Fibroblast of villous mesenchyme (primary cell): Measurements from ENCODE around the gene EFCC1. TPM values are rescaled to one million over a fixed set of nuclear protein-coding genes. Genes with fewer than 3 reads are reported as not detected.

Experiments used
- DNase-seq: peaks from one replicate; pipeline ENCODE4 v3.0.0-alpha.2; 2010; ENCODE audit warnings: low read depth
- H3K4me3 ChIP-seq: 2 replicates; pipeline ENCODE4 v1.5.1; 2011; ENCODE audit warnings: low read depth, mild to moderate bottlenecking, low read length
- total RNA-seq: library from RNA; depleted of rRNA; stranded (reverse); fragments of >200 nt; gene quantifications from 2 replicates; pipeline ENCODE4 v1.2.3, GENCODE V29; 2012
- TF ChIP-seq, protein P1 (sequence below): IDR thresholded peaks from 2 replicates; pipeline ENCODE4 v1.5.1; 2012; ENCODE audit warnings: low read depth, mild to moderate bottlenecking, low read length; ENCODE audit not compliant: insufficient read depth

Gene EFCC1
- total RNA-seq, 1 donor: not detected

DNA sequence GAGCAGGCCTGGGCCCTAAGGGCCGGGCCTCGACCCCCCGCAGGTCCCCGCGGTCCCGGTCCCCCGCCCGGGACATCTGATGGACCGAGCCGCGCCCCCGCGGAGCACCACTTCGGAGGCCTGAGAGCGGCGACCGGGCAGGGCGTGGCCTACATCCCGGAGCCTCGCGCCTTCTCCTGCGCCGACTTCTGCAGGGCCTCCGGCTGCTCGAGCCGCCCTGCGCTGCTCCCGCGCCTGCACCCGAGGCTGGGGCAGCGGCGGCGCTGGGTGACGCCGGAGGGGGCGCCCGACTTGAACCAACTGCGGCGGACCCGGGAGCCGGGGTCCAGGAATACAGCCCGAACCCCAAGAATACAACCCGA lies 44.6 kb downstream of the EFCC1 start:
- no peak overlapping the region for H3K4me3 ChIP-seq
- TF ChIP-seq, protein P1, sequence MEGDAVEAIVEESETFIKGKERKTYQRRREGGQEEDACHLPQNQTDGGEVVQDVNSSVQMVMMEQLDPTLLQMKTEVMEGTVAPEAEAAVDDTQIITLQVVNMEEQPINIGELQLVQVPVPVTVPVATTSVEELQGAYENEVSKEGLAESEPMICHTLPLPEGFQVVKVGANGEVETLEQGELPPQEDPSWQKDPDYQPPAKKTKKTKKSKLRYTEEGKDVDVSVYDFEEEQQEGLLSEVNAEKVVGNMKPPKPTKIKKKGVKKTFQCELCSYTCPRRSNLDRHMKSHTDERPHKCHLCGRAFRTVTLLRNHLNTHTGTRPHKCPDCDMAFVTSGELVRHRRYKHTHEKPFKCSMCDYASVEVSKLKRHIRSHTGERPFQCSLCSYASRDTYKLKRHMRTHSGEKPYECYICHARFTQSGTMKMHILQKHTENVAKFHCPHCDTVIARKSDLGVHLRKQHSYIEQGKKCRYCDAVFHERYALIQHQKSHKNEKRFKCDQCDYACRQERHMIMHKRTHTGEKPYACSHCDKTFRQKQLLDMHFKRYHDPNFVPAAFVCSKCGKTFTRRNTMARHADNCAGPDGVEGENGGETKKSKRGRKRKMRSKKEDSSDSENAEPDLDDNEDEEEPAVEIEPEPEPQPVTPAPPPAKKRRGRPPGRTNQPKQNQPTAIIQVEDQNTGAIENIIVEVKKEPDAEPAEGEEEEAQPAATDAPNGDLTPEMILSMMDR: no peak
- DNase-seq: no peak

DNA sequence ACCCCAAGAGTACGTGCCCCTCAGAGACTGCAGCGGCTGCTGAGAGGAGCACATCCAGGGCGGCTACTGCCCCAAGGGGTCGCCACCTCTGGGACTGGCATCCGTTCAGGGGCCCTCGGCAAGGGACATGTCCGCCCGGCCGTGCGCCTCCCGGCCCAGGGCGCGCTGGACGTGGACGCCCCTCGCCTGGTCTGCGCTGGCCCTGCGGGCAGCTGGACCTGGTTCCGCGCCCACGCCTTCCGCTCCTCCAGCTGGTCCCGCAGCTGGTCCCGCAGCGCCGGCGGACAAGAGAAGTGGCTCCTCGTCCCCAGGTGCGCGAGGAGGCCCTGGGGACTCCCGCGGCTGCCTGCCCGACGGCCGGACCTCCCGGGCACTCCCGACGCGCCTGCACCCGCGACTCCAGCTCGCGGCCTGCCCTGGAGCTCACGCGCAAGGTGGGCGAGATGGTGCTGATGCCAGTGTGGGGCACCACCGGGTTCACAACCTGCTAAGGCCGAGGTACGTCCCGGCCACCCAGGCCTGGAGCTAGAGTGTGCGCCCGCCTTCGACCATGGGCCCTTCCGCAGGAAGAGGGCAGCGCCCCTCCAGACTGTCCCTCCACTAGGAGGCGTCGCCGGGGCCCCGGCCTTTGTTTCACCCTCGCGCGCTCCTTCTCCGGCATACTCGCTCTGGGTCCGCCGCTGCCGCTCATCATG lies 45.1 kb downstream of the EFCC1 start:
- H3K4me3 ChIP-seq: no peak overlapping the region
- DNase-seq: no peak
- TF ChIP-seq, protein P1: no peak

DNA sequence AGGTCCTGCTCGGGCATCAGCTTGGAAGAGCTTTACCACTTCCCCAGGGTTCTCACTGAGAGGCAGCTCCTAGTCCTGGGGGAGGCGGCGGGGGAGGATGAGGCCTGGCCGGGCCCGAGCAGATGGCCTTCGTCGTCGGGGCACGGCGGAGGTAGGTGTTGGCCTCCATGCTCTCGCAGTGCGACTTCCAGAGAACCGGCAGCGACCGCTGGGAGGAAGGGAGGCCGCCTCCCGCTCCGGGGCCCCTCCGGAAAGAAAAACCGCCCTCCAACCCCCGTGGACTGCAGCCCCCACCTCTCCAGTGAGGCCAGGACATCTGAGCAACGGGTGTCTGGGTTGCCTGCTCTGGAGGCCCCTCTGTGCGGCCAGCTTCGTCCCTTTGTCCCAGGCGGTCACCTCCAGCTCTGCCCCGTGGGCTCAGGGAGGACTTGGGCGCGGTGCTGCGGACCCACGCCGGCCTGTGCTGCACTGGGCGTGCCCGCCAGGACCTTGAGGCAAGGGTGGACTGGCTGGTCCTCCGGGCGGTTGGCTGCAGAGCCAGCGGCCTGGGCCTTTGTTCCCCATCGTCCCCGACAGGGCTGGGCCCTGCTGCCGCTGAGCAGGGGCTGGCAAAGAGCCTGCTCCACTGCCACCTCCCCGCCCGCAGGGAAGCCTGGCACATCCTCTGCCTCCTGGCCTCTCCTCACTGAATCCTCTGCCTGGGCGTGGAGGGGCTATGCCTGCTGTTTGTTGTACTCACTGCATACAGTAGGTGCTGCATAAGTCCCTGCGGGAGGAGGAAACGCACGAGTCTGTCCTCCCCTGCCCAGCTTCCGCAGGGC lies 45.8 kb downstream of the EFCC1 start:
- TF ChIP-seq, protein P1: no peak
- no peak overlapping the region for H3K4me3 ChIP-seq
- DNase-seq: no peak

DNA sequence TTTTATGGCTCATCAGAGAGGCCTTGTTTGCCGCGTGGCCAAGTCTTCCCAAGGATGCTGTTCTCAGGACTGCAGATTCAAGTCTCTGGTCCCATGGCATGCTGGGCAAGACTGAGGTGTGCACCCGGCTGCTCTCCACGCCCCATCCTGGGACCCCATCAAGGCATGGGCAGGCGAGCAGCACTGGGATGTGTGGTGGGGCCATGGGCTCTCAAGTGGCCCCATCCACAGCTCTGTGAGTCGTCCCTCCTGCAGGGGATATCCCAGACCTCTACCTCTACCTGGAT lies 46.4 kb downstream of the EFCC1 start:
- H3K4me3 ChIP-seq: no peak overlapping the region
- no peak for DNase-seq
- TF ChIP-seq, protein P1: no peak

DNA sequence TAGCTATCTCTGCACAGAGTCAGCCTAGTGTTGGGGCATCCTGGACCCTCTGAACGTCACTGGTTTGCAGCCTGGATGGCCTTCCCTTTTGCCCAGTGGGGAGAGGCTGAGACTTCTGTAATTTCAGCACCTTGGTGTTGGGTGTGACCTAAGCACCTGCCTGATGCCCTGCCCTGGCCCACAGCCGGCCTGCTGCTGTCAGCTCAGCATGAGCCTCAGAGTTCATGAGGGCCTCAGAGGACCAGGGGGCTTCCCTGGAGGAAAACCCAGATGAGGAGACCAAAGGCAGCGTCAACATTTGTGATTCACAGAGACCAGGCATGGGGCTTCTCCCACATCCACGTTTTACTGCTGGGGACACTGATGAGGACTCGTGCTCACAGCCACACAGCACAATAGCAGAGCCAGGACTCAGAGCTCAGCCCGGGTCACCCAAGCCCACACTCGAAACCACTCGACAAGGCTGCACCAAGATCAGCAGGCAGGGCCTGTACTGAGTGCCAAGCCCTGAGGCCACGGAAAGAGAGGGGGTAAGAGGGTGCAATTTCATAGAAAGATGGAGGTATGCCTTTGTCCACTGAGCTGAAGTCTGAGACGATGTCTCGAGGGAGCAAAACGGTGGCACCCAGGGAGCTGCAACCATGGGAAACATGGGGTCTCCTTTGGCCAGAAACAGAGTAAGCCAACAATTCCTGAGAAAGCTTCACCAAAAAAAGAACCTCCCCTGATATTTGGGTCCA lies 49.6 kb downstream of the EFCC1 start:
- TF ChIP-seq, protein P1: no peak

DNA sequence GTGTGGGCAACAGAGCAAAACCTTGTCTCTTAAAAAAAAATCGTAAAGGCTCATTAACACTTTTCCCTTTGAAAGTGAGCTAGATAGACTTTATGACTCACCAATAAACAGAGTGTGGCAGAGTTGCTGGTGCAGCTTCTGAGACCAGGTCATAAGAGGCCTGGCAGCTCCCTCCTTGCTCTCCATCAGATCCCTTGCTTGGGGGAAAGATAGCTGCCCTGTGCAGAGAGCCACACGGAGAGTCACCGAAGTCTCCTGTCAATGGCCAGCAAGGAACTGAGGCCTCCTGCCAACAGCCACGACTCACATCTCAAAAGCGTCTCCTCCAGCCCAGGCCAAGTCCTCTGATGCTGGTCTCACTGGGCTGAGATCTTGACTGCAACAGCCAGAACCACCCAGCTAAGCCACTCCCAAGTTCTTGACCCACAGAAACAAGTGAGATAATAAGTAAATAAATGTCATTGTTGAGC lies 50.8 kb downstream of the EFCC1 start:
- TF ChIP-seq, protein P1: no peak
- peak; percentile 10 for DNase-seq
- H3K4me3 ChIP-seq: no peak overlapping the region

More for the DNA sequence above, 49.6 kb downstream of the EFCC1 start:
- DNase-seq: no peak
- H3K4me3 ChIP-seq: no peak overlapping the region
